ENCODE data around the gene PNMT. TPM values are rescaled to one million over a fixed set of nuclear protein-coding genes. Genes with fewer than 3 reads are reported as not detected.

PNMT gene
- total and polyA plus RNA-seq, 2 of the 8 experiments (the other 6 are each of a cell fraction or from before 2014, with no cell fraction given) = 5.6 to 10.9 TPM

DNA sequence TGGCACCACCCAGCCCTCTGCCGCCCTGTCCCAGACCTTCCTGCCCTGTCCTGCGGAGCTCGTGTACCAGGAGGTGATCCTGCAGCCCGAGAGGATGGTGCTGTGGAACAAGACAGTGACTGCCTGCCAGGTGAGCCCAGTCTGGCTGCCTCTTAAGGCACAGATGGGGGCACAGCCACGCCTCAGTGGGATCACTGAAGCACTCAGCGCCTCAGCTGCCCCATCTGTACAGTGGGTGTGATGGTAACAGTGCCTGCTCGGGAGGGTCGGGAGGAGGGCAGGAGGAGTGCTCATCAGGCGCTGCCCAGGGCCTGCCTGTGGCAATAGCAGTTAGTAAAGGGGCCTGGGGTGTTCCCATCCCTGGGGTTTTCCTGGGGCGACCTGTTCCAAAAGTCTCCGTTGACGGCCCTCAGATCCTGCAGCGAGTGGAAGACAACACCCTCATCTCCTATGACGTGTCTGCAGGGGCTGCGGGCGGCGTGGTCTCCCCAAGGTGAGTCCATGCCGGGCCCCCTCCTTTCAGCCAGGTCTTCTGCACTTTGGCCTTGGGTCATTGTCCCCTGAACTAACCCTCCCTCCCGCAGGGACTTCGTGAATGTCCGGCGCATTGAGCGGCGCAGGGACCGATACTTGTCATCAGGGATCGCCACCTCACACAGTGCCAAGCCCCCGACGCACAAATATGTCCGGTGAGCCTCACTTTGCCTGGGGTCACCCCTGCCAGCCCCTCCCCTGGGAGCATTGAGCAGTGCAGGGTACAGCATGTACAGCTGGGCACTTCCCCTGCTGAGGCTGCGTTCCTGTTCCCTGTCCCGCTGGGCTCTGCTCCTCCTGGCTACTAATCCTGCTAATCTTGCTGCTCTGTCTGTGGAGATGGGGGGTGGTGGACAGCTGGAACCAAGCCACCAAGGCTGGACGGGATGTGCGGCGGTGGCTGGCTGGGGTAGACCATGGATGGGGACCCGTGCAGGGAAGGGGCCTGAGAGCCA is 7.6 kb upstream of the PNMT start (continued):
- TF ChIP-seq PHF8 (conservative IDR thresholded peaks at IDR 0.05; ENCODE audit: low read depth, low read length) (no peak), SP2 (IDR thresholded peaks at IDR 0.05; ENCODE audit: low read length) (no peak)
